ENCODE measurements around the gene CCL25.
"Not testable (repeated sequence)": the region's sequence is repeated elsewhere in the genome, so short reads cannot be mapped to it uniquely, and the experiment has no call there.

Gene CCL25

GRCh38 chr19:8021374-8021773 is 31.2 kb upstream of the CCL25 start:
- no peak for DNase-seq (ENCODE audit: low read depth)
- H3K4me3 ChIP-seq (ENCODE audit: control insufficient read depth, low read depth, low read length), result no peak overlapping the region
- TF ChIP-seq, protein P1, sequence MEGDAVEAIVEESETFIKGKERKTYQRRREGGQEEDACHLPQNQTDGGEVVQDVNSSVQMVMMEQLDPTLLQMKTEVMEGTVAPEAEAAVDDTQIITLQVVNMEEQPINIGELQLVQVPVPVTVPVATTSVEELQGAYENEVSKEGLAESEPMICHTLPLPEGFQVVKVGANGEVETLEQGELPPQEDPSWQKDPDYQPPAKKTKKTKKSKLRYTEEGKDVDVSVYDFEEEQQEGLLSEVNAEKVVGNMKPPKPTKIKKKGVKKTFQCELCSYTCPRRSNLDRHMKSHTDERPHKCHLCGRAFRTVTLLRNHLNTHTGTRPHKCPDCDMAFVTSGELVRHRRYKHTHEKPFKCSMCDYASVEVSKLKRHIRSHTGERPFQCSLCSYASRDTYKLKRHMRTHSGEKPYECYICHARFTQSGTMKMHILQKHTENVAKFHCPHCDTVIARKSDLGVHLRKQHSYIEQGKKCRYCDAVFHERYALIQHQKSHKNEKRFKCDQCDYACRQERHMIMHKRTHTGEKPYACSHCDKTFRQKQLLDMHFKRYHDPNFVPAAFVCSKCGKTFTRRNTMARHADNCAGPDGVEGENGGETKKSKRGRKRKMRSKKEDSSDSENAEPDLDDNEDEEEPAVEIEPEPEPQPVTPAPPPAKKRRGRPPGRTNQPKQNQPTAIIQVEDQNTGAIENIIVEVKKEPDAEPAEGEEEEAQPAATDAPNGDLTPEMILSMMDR (IDR thresholded peaks at IDR 0.05; ENCODE audit: control insufficient read depth, insufficient read depth, low read depth, low read length, missing control alignments), result no peak

- TF ChIP-seq, protein P1 (IDR thresholded peaks at IDR 0.05; ENCODE audit: control insufficient read depth, insufficient read depth, low read depth, low read length, missing control alignments), result no peak
- no peak overlapping the region for H3K4me3 ChIP-seq (ENCODE audit: control insufficient read depth, low read depth, low read length)
- no peak for DNase-seq (ENCODE audit: low read depth)
These were observed 30.3 kb upstream of the CCL25 start for GRCh38 chr19:8022275-8022674.

GRCh38 chr19:8023371-8023770 is 29.2 kb upstream of the CCL25 start:
- TF ChIP-seq, protein P1 (IDR thresholded peaks at IDR 0.05; ENCODE audit: control insufficient read depth, insufficient read depth, low read depth, low read length, missing control alignments), result no peak
- no peak overlapping the region for H3K4me3 ChIP-seq (ENCODE audit: control insufficient read depth, low read depth, low read length)
- DNase-seq (ENCODE audit: low read depth), result no peak

DNA sequence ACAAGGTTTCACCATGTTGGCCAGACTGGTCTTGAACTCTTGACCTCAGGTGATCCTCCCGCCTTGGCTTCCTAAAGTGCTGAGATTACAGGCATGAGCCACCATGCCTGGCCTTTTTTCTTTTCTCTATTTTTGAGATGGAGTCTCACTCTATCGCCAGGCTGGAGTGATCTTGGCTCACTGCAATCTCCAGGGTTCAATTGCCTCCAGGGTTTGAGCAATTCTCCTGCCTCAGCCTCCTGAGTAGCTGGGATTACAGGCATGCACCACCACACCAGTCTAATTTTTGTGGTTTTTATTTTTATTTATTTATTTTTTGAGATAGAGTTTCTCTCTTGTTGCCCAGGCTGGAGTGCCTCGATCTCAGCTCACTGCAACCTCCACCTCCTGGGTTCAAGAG is 28.3 kb upstream of the CCL25 start:
- not testable (repeated sequence) for H3K4me3 ChIP-seq (ENCODE audit: control insufficient read depth, low read depth, low read length); DNase-seq (ENCODE audit: low read depth)

- TF ChIP-seq, protein P1 (IDR thresholded peaks at IDR 0.05; ENCODE audit: control insufficient read depth, insufficient read depth, low read depth, low read length, missing control alignments), result no peak
- DNase-seq (ENCODE audit: low read depth), result no peak
- no peak overlapping the region for H3K4me3 ChIP-seq (ENCODE audit: control insufficient read depth, low read depth, low read length)
These were observed 27.2 kb upstream of the CCL25 start for GRCh38 chr19:8025316-8025715.

DNA sequence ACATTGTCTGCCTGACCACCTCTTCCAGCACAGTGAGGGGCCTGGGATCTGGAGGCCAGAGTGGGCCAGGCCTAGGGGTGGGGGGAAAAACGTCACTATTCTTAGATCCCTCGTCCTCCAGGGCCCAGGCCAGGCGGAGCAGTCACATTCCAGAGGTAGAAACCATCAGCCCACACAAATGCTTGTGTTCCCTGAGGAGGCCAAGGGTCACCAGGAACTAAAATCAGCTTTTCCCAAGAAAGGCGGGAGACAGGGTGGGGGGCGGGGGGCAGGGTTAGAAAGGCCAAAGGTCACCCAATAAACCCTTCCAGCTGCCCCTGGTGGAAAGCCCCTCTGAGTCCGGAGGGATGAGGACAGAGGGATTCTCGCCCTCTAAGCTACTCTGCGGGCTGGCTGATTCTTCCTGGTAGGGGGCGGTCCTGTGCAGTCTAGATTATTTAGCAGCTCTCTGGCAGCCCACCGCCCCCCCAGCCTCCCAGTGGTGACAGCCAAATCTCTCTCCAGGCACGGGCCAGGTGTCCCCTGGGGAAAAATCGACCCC is 23.5 kb upstream of the CCL25 start:
- TF ChIP-seq, protein P1 (IDR thresholded peaks at IDR 0.05; ENCODE audit: control insufficient read depth, insufficient read depth, low read depth, low read length, missing control alignments), result no peak
- no peak for DNase-seq (ENCODE audit: low read depth)
- no peak overlapping the region for H3K4me3 ChIP-seq (ENCODE audit: control insufficient read depth, low read depth, low read length)

DNA sequence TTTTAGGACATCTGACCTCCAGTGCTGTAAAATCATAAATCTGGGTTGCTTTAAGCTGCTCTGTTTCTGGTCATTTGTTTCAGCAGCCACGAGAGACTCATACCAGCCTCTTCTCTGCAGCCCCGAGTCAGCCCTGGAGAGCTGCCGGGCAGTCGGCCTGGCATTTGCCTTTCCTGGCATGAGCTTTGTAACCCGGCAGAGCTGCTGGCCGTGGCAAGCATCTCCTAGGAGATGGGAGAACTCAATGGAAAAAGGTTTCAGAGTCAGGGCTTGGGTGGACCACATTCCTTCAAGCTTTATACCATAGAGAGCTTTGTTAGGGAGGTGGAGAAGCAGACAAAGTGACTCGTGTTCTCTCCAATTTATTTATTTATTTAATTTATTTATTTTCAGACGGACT is 21.6 kb upstream of the CCL25 start:
- TF ChIP-seq, protein P1 (IDR thresholded peaks at IDR 0.05; ENCODE audit: control insufficient read depth, insufficient read depth, low read depth, low read length, missing control alignments), result no peak
- DNase-seq (ENCODE audit: low read depth), result no peak
- H3K4me3 ChIP-seq (ENCODE audit: control insufficient read depth, low read depth, low read length), result no peak overlapping the region

- DNase-seq (ENCODE audit: low read depth); H3K4me3 ChIP-seq (ENCODE audit: control insufficient read depth, low read depth, low read length): not testable (repeated sequence)
These were observed 19.0 kb upstream of the CCL25 start for GRCh38 chr19:8033287-8034177.

Data from AG09309 (cell line).